Astrocyte of the spinal cord (primary cell): ENCODE measurements around the gene SLC46A1.

Source experiments
- DNase-seq: peaks from one replicate; pipeline ENCODE4 v3.0.0; 2011; ENCODE audit warnings: low read depth, low spot score
- H3K4me3 ChIP-seq: 2 replicates; pipeline ENCODE4 v1.5.1; 2011; ENCODE audit warnings: low read depth, mild to moderate bottlenecking, low read length, moderate library complexity
- CTCF ChIP-seq: IDR thresholded peaks from 2 replicates; pipeline ENCODE4 v1.5.1; 2012; ENCODE audit warnings: low read depth, mild to moderate bottlenecking, low read length, inconsistent platforms
- in situ Hi-C: cut with HindIII; loops from 2 replicates; pipeline ENCODE4 v1.10.0; 2017; ENCODE audit warnings: low sequenced_read_pairs

Gene SLC46A1

GRCh38 chr17:28386391-28386790 lies 19.6 kb downstream of the SLC46A1 start:
- DNase-seq: no peak
- in situ Hi-C loops: no loop called here
- no peak overlapping the region for H3K4me3 ChIP-seq
- TF ChIP-seq CTCF: no peak

DNA sequence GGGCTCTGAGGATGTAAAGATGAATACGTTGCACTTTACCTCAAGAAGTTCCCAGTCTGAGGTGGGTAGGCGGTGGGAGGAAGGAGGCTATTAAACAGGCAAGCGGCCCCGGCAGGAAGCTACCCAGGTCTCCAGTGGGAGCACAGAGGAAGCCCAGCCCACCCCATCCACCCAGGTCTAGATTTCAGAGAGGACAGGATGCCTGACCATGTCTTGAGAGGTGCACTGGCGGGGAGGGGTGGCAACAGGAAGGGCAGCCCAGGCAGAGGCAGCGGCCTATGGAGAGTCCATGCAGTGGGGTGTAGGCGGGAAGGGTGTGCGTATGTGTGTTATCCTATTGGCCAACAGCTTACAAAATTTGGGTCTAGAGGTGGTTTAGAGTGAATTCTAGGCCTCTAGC lies 20.6 kb downstream of the SLC46A1 start:
- no peak for TF ChIP-seq CTCF
- DNase-seq: no peak
- H3K4me3 ChIP-seq: no peak overlapping the region
- in situ Hi-C loops: no loop called here

- TF ChIP-seq CTCF: no peak
- no peak overlapping the region for H3K4me3 ChIP-seq
- in situ Hi-C loops: no loop called here
- DNase-seq: no peak
Observed at GRCh38 chr17:28385037-28385400, 21.0 kb downstream of the SLC46A1 start.

DNA sequence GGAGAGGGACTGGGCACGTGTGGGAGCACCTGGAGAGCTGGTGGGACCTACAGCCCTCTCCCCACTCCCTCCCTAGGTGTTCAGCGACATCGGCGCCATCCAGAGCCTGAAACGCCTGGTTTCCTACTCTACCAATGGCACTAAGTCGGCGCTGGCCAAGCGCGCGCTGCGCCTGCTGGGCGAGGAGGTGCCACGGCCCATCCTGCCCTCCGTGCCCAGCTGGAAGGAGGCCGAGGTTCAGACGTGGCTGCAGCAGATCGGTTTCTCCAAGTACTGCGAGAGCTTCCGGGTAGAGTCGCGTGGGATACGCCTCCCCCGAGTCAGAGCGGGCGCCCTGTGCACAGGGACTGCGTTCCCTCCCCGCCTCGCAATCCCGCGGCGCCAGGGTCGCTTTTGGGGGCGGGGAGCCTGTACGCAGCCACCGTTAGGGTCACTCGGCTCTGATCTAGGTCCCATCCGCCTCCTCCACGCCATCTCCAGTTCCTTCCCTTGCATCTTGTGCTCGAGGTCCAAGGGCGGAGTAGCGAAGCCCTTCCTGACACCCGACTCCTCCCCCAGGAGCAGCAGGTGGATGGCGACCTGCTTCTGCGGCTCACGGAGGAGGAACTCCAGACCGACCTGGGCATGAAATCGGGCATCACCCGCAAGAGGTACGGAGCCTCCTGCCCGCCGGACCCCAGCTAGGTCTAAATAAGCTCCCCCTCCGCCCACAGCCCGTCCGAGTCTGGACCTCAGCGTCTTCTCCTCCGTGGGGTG lies 21.6 kb downstream of the SLC46A1 start:
- DNase-seq: no peak
- in situ Hi-C loops: no loop called here
- no peak for TF ChIP-seq CTCF
- H3K4me3 ChIP-seq: peak overlapping the region; percentile 12

DNA sequence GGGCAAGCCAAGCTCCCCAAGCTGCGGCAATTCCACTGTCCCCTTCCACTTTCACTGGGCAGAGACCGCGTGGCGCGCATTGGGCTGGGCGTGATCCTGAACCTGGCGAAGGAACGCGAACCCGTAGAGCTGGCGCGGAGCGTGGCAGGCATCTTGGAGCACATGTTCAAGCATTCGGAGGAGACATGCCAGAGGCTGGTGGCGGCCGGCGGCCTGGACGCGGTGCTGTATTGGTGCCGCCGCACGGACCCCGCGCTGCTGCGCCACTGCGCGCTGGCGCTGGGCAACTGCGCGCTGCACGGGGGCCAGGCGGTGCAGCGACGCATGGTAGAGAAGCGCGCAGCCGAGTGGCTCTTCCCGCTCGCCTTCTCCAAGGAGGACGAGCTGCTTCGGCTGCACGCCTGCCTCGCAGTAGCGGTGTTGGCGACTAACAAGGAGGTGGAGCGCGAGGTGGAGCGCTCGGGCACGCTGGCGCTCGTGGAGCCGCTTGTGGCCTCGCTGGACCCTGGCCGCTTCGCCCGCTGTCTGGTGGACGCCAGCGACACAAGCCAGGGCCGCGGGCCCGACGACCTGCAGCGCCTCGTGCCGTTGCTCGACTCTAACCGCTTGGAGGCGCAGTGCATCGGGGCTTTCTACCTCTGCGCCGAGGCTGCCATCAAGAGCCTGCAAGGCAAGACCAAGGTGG lies 24.7 kb downstream of the SLC46A1 start:
- TF ChIP-seq CTCF: peak; percentile 29
- no peak overlapping the region for H3K4me3 ChIP-seq
- DNase-seq: no peak
- in situ Hi-C loops: no loop called here

- in situ Hi-C loops: no loop called here
- TF ChIP-seq CTCF: no peak
Observed at GRCh38 chr17:28379814-28380801, 25.9 kb downstream of the SLC46A1 start.

More at GRCh38 chr17:28379814-28380801, 25.9 kb downstream of the SLC46A1 start:
- no peak for DNase-seq
- H3K4me3 ChIP-seq: no peak overlapping the region
